ENCODE data around the gene MRPL1. TPM values are rescaled to one million over a fixed set of nuclear protein-coding genes. Genes with fewer than 3 reads are reported as not detected.

Gene MRPL1
- total and polyA plus RNA-seq, 9 of the 15 experiments (the other 6 are each of a cell fraction or from before 2014, with no cell fraction given), result 38.4 to 75.7 (median 63.7) TPM

- TF ChIP-seq ZNF3 (CRISPR knock-in tag; IDR thresholded peaks at IDR 0.05) (no peak), RBBP5 (IDR thresholded peaks at IDR 0.05; ENCODE audit: borderline replicate concordance, insufficient read depth, low read length, poor library complexity, severe bottlenecking) (no peak), CBFA2T2 (conservative IDR thresholded peaks at IDR 0.05) (no peak), HES1 (IDR thresholded peaks at IDR 0.05; ENCODE audit: low read depth) (no peak)
Measured at GRCh38 chr4:77893451-77893850, 30.8 kb downstream of the MRPL1 start (continued).

GRCh38 chr4:77899607-77900006, 37.0 kb downstream of the MRPL1 start:
- intact Hi-C loops (cut with micrococcal nuclease), result no loop called here
- no peaks in the 10 kb centered on the region for H3K9me1 ChIP-seq (ENCODE audit: control insufficient read depth, insufficient read depth, low read length)
- no peaks in the 10 kb centered on the region for H3K27me3 ChIP-seq (ENCODE audit: control insufficient read depth in 2 of 2, insufficient read depth in 2 of 2, low read length in 2 of 2)
- H3K79me2 ChIP-seq (ENCODE audit: control insufficient read depth, insufficient read depth, low read length), result no peaks in the 10 kb centered on the region
- H3K4me2 ChIP-seq (ENCODE audit: insufficient read depth, low read length), result no peak overlapping the region
- ATAC-seq (no peak), FAIRE-seq (no peak), DNase-seq (ENCODE audit: extremely low read depth in 1 of 4, low spot score in 3 of 4) (no peak)
- 100% methylated on average over 1 of the region's 1 CpG for WGBS (ENCODE audit: insufficient coverage, low coverage, missing lambda C conversion rate)
- peaks cover 52% of the 10 kb centered on the region for H3K36me3 ChIP-seq (ENCODE audit: control insufficient read depth, insufficient read depth, low read length)
- no peaks in the 10 kb centered on the region; a peak in 1 of 5 replicates for H3K4me1 ChIP-seq (replicated peaks in 1 of 2; ENCODE audit: control insufficient read depth in 2 of 2, insufficient read depth in 2 of 2, low read length in 2 of 2)
- ChIA-PET POLR2A (no interaction called here), CTCF (ENCODE audit: low intra/inter-chr PET ratio) (no interaction called here)
- no peaks in the 10 kb centered on the region for H3K9me3 ChIP-seq (replicated peaks; ENCODE audit: control insufficient read depth, insufficient read depth, low read depth, low read length)
- in situ Hi-C loops (cut with MboI), result no loop called here
- no peak overlapping the region for H3K4me3 ChIP-seq
- no peak overlapping the region for H2AFZ ChIP-seq (ENCODE audit: low read depth, low read length)
- no peak overlapping the region for H3K9ac ChIP-seq (ENCODE audit: insufficient read depth in 1 of 2, low read depth in 2 of 2, low read length in 2 of 2)
- no TSS peak for BruUV-seq (replicated peaks)
- no peaks in the 10 kb centered on the region for H4K20me1 ChIP-seq (replicated peaks; ENCODE audit: control insufficient read depth, insufficient read depth, low read length)
- H3K27ac ChIP-seq (ENCODE audit: extremely low read depth, low read depth, low read length), result no peak overlapping the region
- TF ChIP-seq MCM7 (IDR thresholded peaks at IDR 0.05), result no peak
- TF ChIP-seq NR0B1 (IDR thresholded peaks at IDR 0.05; ENCODE audit: partially characterized antibody), result no peak
- TF ChIP-seq KAT7 (CRISPR knock-in tag; IDR thresholded peaks at IDR 0.05; ENCODE audit: borderline replicate concordance), result no peak
- TF ChIP-seq PTBP1 (IDR thresholded peaks at IDR 0.05; ENCODE audit: low read depth, low read length), result no peak
- no peak for TF ChIP-seq VEZF1 (CRISPR knock-in tag; IDR thresholded peaks at IDR 0.05)
- no peak for TF ChIP-seq GATA2 (CRISPR knock-in tag; IDR thresholded peaks at IDR 0.05)
- no peak for TF ChIP-seq ZNF280A (IDR thresholded peaks at IDR 0.05; ENCODE audit: low read depth, partially characterized antibody)
- TF ChIP-seq ZNF561 (CRISPR knock-in tag; conservative IDR thresholded peaks at IDR 0.05), result no peak
- TF ChIP-seq MIER1 (IDR thresholded peaks at IDR 0.05; ENCODE audit: low read depth), result no peak
- no peak for TF ChIP-seq RBM39 (optimal IDR thresholded peaks at IDR 0.05; ENCODE audit: low read depth, low read length)
- TF ChIP-seq HNRNPL (IDR thresholded peaks at IDR 0.05; ENCODE audit: low read depth, low read length), result no peak

Data from K562 (cell line).